HCT116 (cell line): ENCODE results near the gene RREB1. TPM values are rescaled to one million over a fixed set of nuclear protein-coding genes. Genes with fewer than 3 reads are reported as not detected.
A peak's percentile ranks its signal among the peaks of the same experiment; 100 is the strongest.

ENCODE experiments used
- ATAC-seq: fragments of 200-7000 bp; cut with Tn5 transposase; 2 replicates; pipeline ENCODE4 v1.9.1; 2020; ENCODE audit warnings: mild to moderate bottlenecking, moderate library complexity
- BruUV-seq: library from RNA; stranded (reverse); fragments of 400-500 nt; replicated peaks from 2 replicates; lab custom pipeline; 2021; lab: Mats Ljungman, UMichigan
- CTCF ChIA-PET: fragments of 300-600 bp; sonication (Branson Sonifier 250); formaldehyde crosslinking; loops from one replicate; lab custom pipeline; 2021; ENCODE audit warnings: antibody characterized with exemption; lab: Charles Lee
- POLR2A ChIA-PET: fragments of 300-600, 350-600 bp; sonication (Branson Sonifier 250); formaldehyde crosslinking; loops from one replicate; lab custom pipeline; 2021; ENCODE audit warnings: antibody characterized with exemption; lab: Charles Lee
- RAD21 ChIA-PET, 2 experiments: fragments of 300-600 bp; sonication (Branson Sonifier 250); formaldehyde crosslinking; loops; one replicate each; lab custom pipeline; 2023; ENCODE audit warnings: low total read pairs in 2 of 2; ENCODE audit not compliant: uncharacterized antibody in 2 of 2, unreplicated experiment in 2 of 2, low non-redundant PET in 1 of 2; lab: Charles Lee
- DNase-seq: peaks from one replicate; pipeline ENCODE4 v3.0.0-alpha.2; 2010; ENCODE audit warnings: low read depth, low spot score
- H2AFZ ChIP-seq: fragments of 200-600 bp; shearing (Covaris generic), sonication (generic); 2 replicates; pipeline ENCODE4 v1.6.1; 2017; ENCODE audit warnings: low read depth, mixed run types, mixed read lengths, antibody characterized with exemption, low read length; ENCODE audit not compliant: poor library complexity, severe bottlenecking
- H3K27ac ChIP-seq: 2 replicates; pipeline ENCODE4 v1.5.1; 2012; ENCODE audit warnings: low read depth, low read length
- H3K27me3 ChIP-seq: fragments of 200-600 bp; sonication (generic); 2 replicates; pipeline ENCODE4 v1.6.1; 2016; ENCODE audit warnings: mixed run types, low read length, mixed read lengths; ENCODE audit not compliant: insufficient read depth
- H3K36me3 ChIP-seq, 2 experiments: fragments of 200-500 bp in 1 of 2; fragments of 200-600 bp in 1 of 2; sonication (Bioruptor generic) in 1 of 2; sonication (generic) in 1 of 2; 2 replicates each; pipeline versions ENCODE4 v1.5.1 to v1.6.1; 2014 to 2016; ENCODE audit warnings: low read length in 2 of 2, inconsistent platforms in 1 of 2, mixed read lengths in 1 of 2, mixed run types in 1 of 2; ENCODE audit not compliant: insufficient read depth in 2 of 2, control insufficient read depth in 1 of 2
- H3K4me1 ChIP-seq, 2 experiments: fragments of 200-600 bp in 1 of 2; sonication (generic) in 1 of 2; 2 replicates each; pipeline versions ENCODE4 v1.5.1 to v1.6.1; 2012 to 2017; ENCODE audit warnings: low read length in 2 of 2, inconsistent platforms in 1 of 2, mild to moderate bottlenecking in 1 of 2, mixed read lengths in 1 of 2, mixed run types in 1 of 2, moderate library complexity in 1 of 2; ENCODE audit not compliant: insufficient read depth in 2 of 2, control insufficient read depth in 1 of 2
- H3K4me2 ChIP-seq: fragments of 200-600 bp; sonication (generic); 2 replicates; pipeline ENCODE4 v1.6.1; 2017; ENCODE audit warnings: mixed run types, low read length, mixed read lengths
- H3K4me3 ChIP-seq, 2 experiments: fragments of 200-600 bp in 1 of 2; sonication (generic) in 1 of 2; replicated peaks in 1 of 2; 2 replicates each; pipeline ENCODE4 v1.5.1; 2011 to 2016; ENCODE audit warnings: low read length in 2 of 2, control low read depth in 1 of 2, low read depth in 1 of 2, mild to moderate bottlenecking in 1 of 2, mixed read lengths in 1 of 2, mixed run types in 1 of 2
- H3K79me2 ChIP-seq: fragments of 200-600 bp; sonication (generic); 2 replicates; pipeline ENCODE4 v1.6.1; 2017; ENCODE audit warnings: mild to moderate bottlenecking, mixed run types, low read length, moderate library complexity, mixed read lengths; ENCODE audit not compliant: insufficient read depth
- H3K9ac ChIP-seq: fragments of 200-600 bp; sonication (generic); 2 replicates; pipeline ENCODE4 v1.6.1; 2016; ENCODE audit warnings: low read length, mixed read lengths
- H3K9me2 ChIP-seq: fragments of 200-600 bp; sonication (generic), shearing (Covaris generic); 2 replicates; pipeline ENCODE4 v1.6.1; 2017; ENCODE audit warnings: mixed run types, mild to moderate bottlenecking, moderate library complexity; ENCODE audit not compliant: insufficient read depth
- H3K9me3 ChIP-seq, 2 experiments: fragments of 200-500 bp in 1 of 2; fragments of 200-600 bp in 1 of 2; sonication (Bioruptor generic) in 1 of 2; sonication (generic) in 1 of 2; 2 replicates each; pipeline ENCODE4 v1.6.1; 2014 to 2017; ENCODE audit warnings: low read length in 2 of 2, mixed read lengths in 2 of 2, inconsistent platforms in 1 of 2, low read depth in 1 of 2, mild to moderate bottlenecking in 1 of 2, mixed run types in 1 of 2, moderate library complexity in 1 of 2; ENCODE audit not compliant: control insufficient read depth in 1 of 2, insufficient read depth in 1 of 2
- H4K20me1 ChIP-seq: fragments of 200-600 bp; sonication (generic), shearing (Covaris generic); 2 replicates; pipeline ENCODE4 v1.6.1; 2017; ENCODE audit warnings: mixed run types, mild to moderate bottlenecking, moderate library complexity; ENCODE audit not compliant: insufficient read depth
- CBX3 ChIP-seq: IDR thresholded peaks from 2 replicates; pipeline ENCODE4 v1.6.1; 2012; ENCODE audit warnings: low read depth
- EZH2phosphoT487 ChIP-seq: fragments of 200-600 bp; IDR thresholded peaks from 2 replicates; pipeline ENCODE4 v1.6.1; 2018; ENCODE audit warnings: antibody characterized with exemption, borderline replicate concordance
- MAX ChIP-seq: IDR thresholded peaks from 2 replicates; pipeline ENCODE4 v1.6.1; 2012
- SP1 ChIP-seq: IDR thresholded peaks from 2 replicates; pipeline ENCODE4 v1.6.1; 2012; ENCODE audit warnings: low read depth
- TCF7L2 ChIP-seq: IDR thresholded peaks from 2 replicates; pipeline ENCODE4 v1.7.0; 2011; ENCODE audit warnings: borderline replicate concordance, inconsistent platforms; ENCODE audit not compliant: insufficient read depth, insufficient read length; ENCODE audit errors: extremely low read depth
- intact Hi-C: fragments of 100-400 bp; cut with micrococcal nuclease; formaldehyde crosslinking; loops from 2 replicates; pipeline ENCODE4 v1.10.0; 2022
- total RNA-seq: library from RNA; stranded (reverse); gene quantifications from one replicate; pipeline ENCODE4 v1.2.1, GENCODE V29; 2021; ENCODE audit not compliant: unreplicated experiment
- TF ChIP-seq, protein P1 (sequence below): IDR thresholded peaks from 2 replicates; pipeline ENCODE4 v1.6.1; 2012; ENCODE audit warnings: low read depth

Gene RREB1
- total RNA-seq, 1 experiment from 2014 or later, result 47.9 TPM

DNA sequence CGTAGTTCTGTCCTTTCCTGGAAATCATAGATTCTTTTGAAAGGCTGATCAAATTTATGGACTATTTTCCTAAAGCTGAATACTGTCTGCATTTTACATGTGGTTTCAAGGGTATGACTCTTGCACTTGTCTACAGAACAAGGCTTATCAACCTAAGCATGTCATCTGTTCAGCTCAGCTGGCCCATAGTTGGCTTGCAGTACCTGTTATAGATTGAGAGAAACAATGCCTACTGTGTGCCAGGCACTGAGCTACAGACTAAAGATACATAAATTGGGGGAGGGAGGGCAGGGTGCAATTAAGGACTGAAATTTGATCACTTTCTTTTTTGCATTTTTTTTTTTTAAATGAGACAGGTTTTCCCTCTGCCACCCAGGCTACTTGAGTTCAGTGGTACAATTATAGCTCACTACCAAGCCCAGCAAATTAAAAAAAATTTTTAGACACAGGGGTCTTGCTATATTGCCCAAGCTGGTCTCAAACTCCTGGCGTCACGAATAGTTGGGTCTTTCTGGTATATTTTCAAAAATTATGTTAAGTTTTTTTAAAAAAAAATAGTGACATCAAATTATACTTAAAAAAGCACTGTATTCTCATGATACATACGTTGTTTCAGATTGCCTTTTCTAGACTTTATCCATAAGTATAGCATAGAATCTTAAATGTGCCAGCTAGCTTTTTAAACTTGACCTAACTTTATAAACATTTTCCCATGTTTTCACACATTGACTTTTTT, 52.2 kb downstream of the RREB1 start (continued):
- TF ChIP-seq SP1, result no peak

DNA sequence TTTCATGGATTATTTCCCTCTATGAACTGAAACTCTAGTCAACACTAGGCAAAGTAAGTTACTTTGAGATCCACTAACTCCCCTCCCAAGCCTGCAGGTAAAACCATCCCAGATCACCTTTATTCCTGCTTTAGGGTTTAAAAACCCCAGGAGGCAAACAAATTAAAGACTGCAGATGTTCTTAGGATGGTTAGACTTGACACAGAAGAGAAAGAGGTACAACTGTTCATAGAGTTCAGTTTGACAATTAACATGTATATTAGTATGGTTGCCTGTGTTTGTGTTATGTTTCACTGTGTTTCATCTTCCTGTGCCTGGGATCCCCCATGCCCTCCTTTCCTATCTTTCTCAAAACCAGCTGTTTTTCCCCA, 53.5 kb downstream of the RREB1 start:
- intact Hi-C loops, result no loop called here
- no peaks in the 10 kb centered on the region for H3K36me3 ChIP-seq
- H3K4me2 ChIP-seq, result peak overlapping the region; percentile 49

More for the DNA sequence above, 53.5 kb downstream of the RREB1 start:
- ChIA-PET CTCF (no interaction called here), POLR2A (interaction anchor here (1.1 kb wide), 1 partner anchor 9 kb away, joined by 3 read pairs; no protein-coding TSS in a partner anchor), RAD21 (no interaction called here)
- H3K27ac ChIP-seq, result no peak overlapping the region
- no peak overlapping the region for H2AFZ ChIP-seq
- no peaks in the 10 kb centered on the region for H3K9me2 ChIP-seq
- H3K79me2 ChIP-seq, result peaks cover 94% of the 10 kb centered on the region
- H3K4me1 ChIP-seq, result peaks cover 31 to 85% of the 10 kb centered on the region in 2 experiments
- no peak for TF ChIP-seq EZH2phosphoT487
- TF ChIP-seq, protein P1, sequence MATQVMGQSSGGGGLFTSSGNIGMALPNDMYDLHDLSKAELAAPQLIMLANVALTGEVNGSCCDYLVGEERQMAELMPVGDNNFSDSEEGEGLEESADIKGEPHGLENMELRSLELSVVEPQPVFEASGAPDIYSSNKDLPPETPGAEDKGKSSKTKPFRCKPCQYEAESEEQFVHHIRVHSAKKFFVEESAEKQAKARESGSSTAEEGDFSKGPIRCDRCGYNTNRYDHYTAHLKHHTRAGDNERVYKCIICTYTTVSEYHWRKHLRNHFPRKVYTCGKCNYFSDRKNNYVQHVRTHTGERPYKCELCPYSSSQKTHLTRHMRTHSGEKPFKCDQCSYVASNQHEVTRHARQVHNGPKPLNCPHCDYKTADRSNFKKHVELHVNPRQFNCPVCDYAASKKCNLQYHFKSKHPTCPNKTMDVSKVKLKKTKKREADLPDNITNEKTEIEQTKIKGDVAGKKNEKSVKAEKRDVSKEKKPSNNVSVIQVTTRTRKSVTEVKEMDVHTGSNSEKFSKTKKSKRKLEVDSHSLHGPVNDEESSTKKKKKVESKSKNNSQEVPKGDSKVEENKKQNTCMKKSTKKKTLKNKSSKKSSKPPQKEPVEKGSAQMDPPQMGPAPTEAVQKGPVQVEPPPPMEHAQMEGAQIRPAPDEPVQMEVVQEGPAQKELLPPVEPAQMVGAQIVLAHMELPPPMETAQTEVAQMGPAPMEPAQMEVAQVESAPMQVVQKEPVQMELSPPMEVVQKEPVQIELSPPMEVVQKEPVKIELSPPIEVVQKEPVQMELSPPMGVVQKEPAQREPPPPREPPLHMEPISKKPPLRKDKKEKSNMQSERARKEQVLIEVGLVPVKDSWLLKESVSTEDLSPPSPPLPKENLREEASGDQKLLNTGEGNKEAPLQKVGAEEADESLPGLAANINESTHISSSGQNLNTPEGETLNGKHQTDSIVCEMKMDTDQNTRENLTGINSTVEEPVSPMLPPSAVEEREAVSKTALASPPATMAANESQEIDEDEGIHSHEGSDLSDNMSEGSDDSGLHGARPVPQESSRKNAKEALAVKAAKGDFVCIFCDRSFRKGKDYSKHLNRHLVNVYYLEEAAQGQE, result no peak
- TF ChIP-seq CBX3, result 0 out of 2 replicates have a peak, but pooled peaks have one; percentile 0
- peak; percentile 13; the same call in 1 of the 2 replicates for TF ChIP-seq MAX
- TF ChIP-seq TCF7L2, result no peak
- H3K9ac ChIP-seq, result 0 out of 2 replicates have a peak overlapping the region, but pooled peaks have one; percentile 15
- no peaks in the 10 kb centered on the region for H3K27me3 ChIP-seq
- no peak for DNase-seq
- H3K9me3 ChIP-seq, result no peaks in the 10 kb centered on the region
- peaks cover 8% of the 10 kb centered on the region; the same call in 1 of the 2 replicates for H4K20me1 ChIP-seq
- no peak for ATAC-seq
- BruUV-seq, result no TSS peak
- H3K4me3 ChIP-seq, result no peak overlapping the region; a peak in 1 of 4 replicates
